HG02852 (cell line): ENCODE data around the gene DMWD.
A peak's percentile ranks its signal among the peaks of the same experiment; 100 is the strongest.

Experiments used
- ATAC-seq: cut with Tn5 transposase; IDR thresholded peaks from one replicate; pipeline ENCODE4 v1.9.1; 2021; ENCODE audit warnings: mild to moderate bottlenecking, moderate library complexity; ENCODE audit not compliant: unreplicated experiment

The DMWD gene

GRCh38 chr19:45789035-45789786, 3.4 kb downstream of the DMWD start:
- no peak for ATAC-seq

- no peak for ATAC-seq
Measured at GRCh38 chr19:45786533-45786894, 6.1 kb downstream of the DMWD start.

GRCh38 chr19:45785781-45786532, 6.7 kb downstream of the DMWD start:
- no peak for ATAC-seq

GRCh38 chr19:45785097-45785496, 7.5 kb downstream of the DMWD start:
- ATAC-seq, result no peak

GRCh38 chr19:45784096-45784495, 8.5 kb downstream of the DMWD start:
- no peak for ATAC-seq

GRCh38 chr19:45782820-45783785, 9.5 kb downstream of the DMWD start:
- ATAC-seq, result no peak

- ATAC-seq, result no peak
Measured at GRCh38 chr19:45782162-45782691, 10.4 kb downstream of the DMWD start, which contains the start of gene DMPK. Gene DMPK (minus strand): TSS chr19:45782490. CDS start chr19:45782352, 138 bp downstream.

GRCh38 chr19:45781214-45782161, 11.2 kb downstream of the DMWD start:
- ATAC-seq, result no peak

GRCh38 chr19:45780448-45781213, 12.0 kb downstream of the DMWD start:
- ATAC-seq, result no peak

GRCh38 chr19:45780146-45780447, 12.5 kb downstream of the DMWD start:
- no peak for ATAC-seq

- ATAC-seq, result peak; percentile 71
Measured at GRCh38 chr19:45779231-45780145, 13.2 kb downstream of the DMWD start.

- ATAC-seq, result no peak
Measured at GRCh38 chr19:45778010-45778661, 14.5 kb downstream of the DMWD start.

GRCh38 chr19:45777395-45777961, 15.2 kb downstream of the DMWD start:
- ATAC-seq, result no peak

- no peak for ATAC-seq
Measured at GRCh38 chr19:45774765-45775164, 17.9 kb downstream of the DMWD start.

- no peak for ATAC-seq
Measured at GRCh38 chr19:45773384-45773783, 19.3 kb downstream of the DMWD start.

GRCh38 chr19:45772912-45773311, 19.7 kb downstream of the DMWD start:
- ATAC-seq, result no peak

GRCh38 chr19:45772130-45772840, 20.4 kb downstream of the DMWD start:
- no peak for ATAC-seq
